ENCODE results near the gene CDKN2B-AS1.
"Not testable (repeated sequence)": the region's sequence is repeated elsewhere in the genome, so short reads cannot be mapped to it uniquely, and the experiment has no call there.

Gene CDKN2B-AS1

DNA sequence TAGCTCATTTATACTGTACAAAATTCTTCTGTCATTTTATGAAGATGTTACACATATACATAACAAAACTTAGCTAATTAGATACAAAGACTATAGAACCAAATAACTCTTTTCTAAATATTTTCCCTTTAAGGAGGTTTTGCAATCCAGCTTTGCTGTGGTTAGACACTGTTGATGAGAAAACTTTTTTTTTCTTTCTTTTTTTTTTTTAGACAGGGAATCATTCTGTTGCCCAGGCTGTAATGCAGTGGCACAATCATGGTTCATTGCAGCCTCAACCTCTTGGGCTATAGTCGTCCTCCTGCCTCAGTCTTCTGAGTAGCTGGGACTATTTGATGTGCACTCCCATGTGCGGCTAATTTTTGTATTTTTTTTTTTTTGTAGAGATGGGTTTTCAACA, 53.0 kb downstream of the CDKN2B-AS1 start:
- no peak for DNase-seq

GRCh38 chr9:22049411-22049810, 54.8 kb downstream of the CDKN2B-AS1 start:
- no peak for DNase-seq

DNA sequence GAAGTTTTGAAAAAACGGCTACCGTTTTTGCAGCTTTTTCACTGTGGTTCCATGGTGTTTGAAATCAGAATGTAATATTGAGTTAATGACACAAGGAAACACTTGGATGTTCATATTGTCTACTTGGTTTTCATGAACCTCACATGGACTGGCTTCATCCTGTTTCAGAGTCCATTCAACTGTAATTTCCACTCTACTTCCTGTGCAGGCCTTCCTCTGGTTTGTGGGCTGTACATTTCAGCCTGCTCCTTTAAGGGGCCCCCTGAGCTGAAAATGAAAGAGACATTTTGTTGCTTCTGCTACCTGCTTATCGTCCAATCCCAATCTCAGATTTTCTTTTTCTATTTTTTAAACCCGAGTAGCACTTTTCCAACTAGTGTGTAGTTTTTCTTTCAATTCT, 56.3 kb downstream of the CDKN2B-AS1 start:
- no peak for DNase-seq

GRCh38 chr9:22052376-22052945, 57.9 kb downstream of the CDKN2B-AS1 start:
- DNase-seq, result peak; percentile 14

- DNase-seq, result no peak
Observed at GRCh38 chr9:22053178-22053577, 58.6 kb downstream of the CDKN2B-AS1 start.

DNA sequence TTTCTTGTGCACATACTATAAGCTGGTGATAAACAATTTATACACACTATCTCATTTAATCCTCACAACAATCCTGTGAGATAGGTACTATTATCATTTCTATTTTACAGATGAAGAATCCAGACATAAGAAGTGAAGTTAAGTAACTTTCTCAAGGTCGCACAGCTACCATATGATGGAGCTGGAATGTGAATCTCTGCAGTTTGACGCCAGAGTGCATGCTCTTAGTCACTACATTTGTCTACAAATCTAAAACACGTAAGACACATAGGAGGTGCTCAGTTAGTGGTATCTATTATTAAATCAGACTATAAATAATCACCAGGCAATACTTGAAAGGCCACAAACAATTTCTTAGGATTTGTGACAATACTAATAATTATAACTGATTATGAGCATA, 59.5 kb downstream of the CDKN2B-AS1 start:
- DNase-seq, result no peak

DNA sequence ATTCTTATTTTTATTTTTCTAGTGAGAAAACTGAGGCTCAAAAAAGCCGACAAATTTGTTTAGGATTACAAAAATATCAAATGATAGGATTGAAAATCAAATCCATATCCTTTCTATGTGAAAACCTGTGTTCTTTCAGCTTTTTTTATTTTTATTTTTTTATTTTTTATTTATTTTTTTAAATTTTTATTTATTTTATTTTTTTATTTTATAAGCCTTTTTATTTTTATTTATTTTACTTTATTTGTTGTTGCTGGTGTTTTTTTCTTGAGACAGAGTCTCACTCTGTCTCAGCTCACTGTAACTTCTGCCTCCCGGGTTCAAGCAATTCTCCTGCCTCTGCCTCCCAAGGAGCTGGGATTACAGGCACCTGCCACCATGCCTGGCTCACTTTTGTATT, 59.9 kb downstream of the CDKN2B-AS1 start:
- no peak for DNase-seq

DNA sequence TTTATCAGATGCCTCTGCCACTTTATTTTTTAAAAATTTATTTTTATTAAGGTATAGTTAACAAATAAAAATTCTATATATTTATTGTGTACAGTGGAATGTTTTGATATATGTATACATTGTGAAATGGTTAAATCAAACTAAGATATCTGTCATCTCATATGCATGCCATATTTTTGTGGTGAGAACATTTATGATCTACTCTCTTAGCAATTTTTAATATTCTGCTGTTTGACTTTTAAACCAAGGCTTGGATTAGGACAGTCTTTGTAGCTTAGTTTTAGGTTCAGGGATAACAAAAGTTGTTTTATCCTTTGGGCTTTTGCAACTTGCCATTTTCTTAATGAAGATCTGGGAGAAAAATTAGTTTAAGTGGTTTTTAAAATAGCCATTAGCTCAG, 60.5 kb downstream of the CDKN2B-AS1 start:
- DNase-seq, result no peak

GRCh38 chr9:22056402-22056801, 61.8 kb downstream of the CDKN2B-AS1 start:
- DNase-seq, result no peak

- not testable (repeated sequence) for DNase-seq
Observed at GRCh38 chr9:22057972-22058371, 63.4 kb downstream of the CDKN2B-AS1 start.

DNA sequence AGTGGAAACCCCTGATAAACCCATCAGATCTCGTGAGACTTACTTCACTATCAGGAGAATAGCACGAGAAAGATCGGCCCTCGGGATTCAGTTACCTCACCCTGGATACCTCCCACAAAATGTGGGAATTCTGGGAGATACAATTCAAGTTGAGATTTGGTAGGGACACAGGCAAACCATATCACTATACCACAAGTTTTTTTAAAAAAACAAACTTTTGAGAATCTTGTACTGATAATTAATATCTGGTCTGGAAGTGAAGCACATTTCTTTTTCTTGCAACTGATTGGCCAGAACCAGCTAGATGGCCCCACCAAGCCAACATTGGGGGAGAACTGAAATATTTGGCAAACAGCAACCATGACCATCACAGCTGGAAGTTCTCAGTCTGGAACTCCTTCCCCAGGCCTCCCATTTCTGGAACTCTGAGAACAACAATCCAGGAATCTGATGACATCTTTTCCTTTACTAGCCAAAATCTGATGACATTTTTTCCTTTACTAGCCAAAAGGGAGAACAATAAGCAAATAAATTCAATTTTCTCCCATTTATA, 66.3 kb downstream of the CDKN2B-AS1 start:
- no peak for DNase-seq

DNA sequence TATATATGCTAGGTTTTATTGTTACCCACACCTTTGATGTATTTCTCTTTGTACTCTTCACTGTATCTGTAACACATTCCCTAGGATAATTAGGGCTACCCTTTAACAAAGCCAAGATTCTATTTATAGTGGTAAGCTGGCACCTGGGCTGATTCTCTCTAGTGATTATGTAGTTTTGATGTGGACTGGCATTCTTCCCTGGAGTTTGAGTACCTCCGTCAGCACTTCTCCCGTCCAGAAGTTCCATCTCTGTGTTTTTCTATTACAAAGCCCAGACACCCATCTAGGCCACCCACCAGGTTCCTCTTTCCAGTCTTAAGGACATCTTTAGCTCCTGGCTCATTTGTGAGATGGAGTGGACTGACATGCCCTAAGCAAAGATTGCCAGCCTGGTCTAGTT, 70.4 kb downstream of the CDKN2B-AS1 start:
- no peak for DNase-seq

DNA sequence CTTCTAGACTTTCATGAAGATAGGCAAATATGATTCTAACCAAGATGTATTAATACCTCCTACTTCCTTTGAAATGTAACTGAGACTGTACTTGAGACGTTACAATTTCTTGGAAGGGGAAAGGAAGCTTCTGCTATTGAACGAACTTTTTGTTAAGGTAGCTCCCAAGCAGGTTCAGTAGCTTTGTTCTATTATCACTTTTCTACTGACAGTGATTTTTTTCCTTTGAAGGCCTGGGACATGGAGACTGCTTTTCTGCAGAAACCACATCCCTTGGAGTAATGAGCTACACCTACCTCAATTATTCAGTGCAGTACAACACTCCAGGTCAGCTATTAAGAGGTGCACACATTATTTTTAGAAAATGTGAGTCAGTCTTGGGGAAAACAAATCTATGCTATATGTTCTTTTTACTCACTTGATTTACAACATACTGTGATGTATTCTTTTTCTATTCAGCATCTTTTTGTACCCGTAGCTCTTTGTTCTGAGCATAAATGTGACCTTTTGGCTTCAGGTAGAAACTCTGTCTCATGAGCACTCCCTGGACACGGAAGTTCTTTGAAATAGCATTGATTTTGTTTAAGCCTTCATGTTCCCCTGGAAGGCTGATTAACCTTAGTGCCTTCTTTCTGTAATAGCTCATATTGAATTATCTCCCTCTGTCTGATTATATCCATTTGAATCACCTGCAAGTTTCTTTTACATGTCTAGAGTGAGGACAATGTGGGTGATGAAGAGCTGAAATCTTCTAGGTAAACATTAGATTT, 71.0 kb downstream of the CDKN2B-AS1 start:
- DNase-seq, result no peak

DNA sequence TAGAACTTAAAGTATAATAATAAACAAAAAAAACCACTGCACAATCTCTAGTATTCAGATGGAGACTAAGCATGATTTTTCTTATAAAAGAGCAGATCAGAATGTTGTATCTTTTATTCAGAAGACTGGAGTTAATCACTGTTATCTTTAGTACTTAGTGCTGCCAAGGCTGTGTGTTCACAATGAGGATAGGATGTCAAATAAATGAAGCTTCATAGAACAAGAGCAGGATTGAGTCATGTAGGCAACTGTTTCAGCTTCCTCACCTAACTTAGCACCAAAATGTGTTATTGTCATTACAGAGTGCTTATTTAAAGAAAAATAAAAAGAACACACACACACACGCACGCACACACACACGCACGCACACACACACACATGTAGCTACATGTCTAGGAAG, 72.6 kb downstream of the CDKN2B-AS1 start:
- DNase-seq, result no peak

DNA sequence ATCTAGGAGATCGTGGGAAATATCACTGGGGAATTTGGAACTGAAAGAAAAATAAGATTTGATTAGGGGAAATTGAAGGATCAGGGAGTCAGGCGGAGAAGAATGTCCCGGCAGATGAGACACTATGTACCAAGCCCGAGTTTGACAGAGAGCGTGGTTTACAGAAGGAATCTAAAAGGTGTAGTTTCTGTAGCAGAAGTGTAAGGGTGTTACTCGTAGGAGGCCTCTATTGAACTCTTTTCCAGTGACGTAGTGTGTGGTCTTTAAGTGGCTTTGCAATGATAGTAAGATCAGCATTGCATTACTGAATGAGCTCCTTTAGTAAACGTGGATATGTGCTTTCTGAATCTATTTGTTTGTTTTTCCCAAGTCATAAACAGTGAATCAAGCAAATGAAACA, 73.8 kb downstream of the CDKN2B-AS1 start:
- no peak for DNase-seq

- no peak for DNase-seq
Observed at GRCh38 chr9:22073349-22073748, 78.8 kb downstream of the CDKN2B-AS1 start.

DNA sequence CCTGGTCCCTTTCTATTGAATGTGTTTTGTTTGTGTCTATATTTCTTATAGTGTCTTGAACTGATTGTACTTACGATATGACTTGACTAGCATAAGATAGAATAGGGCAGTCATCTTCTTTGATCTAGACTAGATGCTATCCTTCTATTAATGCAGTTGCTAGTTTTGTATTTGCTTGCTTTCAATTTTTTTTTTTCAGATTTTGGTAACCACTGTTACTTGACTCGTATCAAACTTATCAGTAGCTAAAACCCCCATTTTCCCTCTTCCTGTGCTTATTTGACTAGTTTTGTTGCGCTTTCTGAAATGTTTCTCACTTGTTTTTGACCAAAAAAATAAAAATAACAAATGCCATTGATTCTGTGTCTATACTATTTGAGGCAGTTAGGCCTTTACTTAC, 83.5 kb downstream of the CDKN2B-AS1 start:
- no peak for DNase-seq

- DNase-seq, result peak; percentile 73
Observed at GRCh38 chr9:22079873-22080341, 85.3 kb downstream of the CDKN2B-AS1 start.

DNA sequence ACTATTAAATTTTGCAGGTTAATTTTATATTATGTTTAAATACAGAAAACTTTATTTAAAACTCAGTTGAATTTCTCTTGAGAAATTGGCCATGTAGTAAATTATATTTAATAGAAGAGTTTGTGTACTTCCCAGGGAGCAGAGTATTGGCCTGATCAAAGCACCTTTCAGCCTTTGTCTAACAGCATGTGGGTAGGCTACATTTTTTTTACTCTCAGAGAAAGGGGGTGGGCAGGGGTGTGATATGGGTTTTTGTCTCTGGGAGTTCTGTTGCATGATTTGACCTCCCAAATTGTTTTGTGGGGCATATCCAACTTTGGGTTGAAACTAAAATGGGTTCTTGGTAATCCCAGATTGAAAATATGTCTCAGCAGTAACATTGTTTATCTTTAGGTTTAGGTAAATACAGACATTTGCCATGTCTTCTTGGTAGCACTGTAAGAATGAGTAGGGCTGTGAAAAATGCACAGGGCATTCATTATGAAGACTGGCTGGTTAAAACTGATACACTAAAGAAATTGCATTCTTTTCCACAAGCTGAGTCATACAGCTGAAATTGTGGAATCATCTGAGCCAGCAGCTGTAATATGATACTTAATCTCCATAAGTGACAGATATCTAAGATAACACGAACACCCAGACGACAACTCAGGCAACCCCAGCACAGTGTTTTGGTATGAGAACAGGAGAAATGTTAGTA, 89.9 kb downstream of the CDKN2B-AS1 start:
- DNase-seq, result no peak

- no peak for DNase-seq
Observed at GRCh38 chr9:22088053-22088716, 93.6 kb downstream of the CDKN2B-AS1 start.

DNA sequence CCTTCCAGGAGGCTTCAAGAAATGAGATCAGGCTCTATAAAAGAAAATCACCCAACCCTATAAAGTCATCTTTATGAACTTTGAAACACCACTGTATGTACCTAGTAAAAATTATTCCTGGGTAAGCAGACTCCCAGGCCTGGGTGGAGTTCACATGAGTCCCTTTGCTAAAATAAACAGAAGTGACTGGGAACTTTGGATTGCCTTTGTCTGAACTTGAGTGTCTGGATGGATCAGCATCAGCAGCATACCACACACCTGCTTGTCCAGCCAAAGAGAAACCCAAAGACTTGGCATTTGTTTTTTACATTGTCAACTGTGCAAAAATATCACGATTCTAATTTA, 94.1 kb downstream of the CDKN2B-AS1 start:
- no peak for DNase-seq

DNA sequence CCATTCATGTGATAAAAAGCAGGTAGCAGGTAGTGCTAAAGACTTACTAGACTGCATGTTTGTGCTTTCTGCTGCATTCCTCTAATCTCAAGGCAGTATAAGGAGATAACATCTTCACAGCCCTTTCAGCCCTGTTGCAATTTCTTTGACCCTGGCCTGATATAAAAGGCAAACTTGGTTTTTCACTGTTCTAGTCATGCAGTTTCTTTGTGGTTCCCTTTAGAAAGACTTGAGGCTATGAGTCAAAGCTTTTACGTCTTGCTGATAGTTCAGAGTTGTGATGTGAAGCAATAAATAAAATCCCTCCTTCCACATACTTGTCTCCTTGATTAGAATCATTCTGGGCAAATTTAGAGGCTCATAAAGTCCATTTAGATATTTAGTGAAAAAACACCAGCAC, 103.1 kb downstream of the CDKN2B-AS1 start:
- DNase-seq, result peak; percentile 64

- no peak for DNase-seq
Observed at GRCh38 chr9:22098643-22099332, 104.2 kb downstream of the CDKN2B-AS1 start.

Data from suppressor macrophage treated with lipopolysaccharide for 4 hours (primary cell).